HEK293T (cell line): ENCODE results near the gene PAPPA2.

Experiments used
- ARNT ChIP-seq: fragments of 450-650 bp; IDR thresholded peaks from 2 replicates; pipeline ENCODE4 v1.6.1; 2017; ENCODE audit warnings: mild to moderate bottlenecking
- SP1 ChIP-seq: fragments of 450-650 bp; IDR thresholded peaks from 2 replicates; pipeline ENCODE4 v1.6.1; 2017
- TARDBP ChIP-seq: fragments of 450-650 bp; IDR thresholded peaks from 2 replicates; pipeline ENCODE4 v1.6.1; 2016

GRCh38 chr1:176888471-176889032 is 425.6 kb downstream of the PAPPA2 start:
- TF ChIP-seq ARNT (no peak), TARDBP (no peak), SP1 (no peak)
